ENCODE data around the gene MACROD1. TPM values are rescaled to one million over a fixed set of nuclear protein-coding genes. Genes with fewer than 3 reads are reported as not detected.

The MACROD1 gene
- total RNA-seq, 1 experiment from 2014 or later: not detected

GRCh38 chr11:64065712-64066111 lies 100.2 kb downstream of the MACROD1 start:
- Histone ChIP-seq H3K36me3 (ENCODE audit: insufficient read depth, low read length) (no peaks in the 10 kb centered on the region), H3K4me2 (ENCODE audit: low read depth, low read length, poor library complexity, severe bottlenecking) (no peak overlapping the region), H3K4me1 (ENCODE audit: low read length) (peaks cover 6% of the 10 kb centered on the region), H4K20me1 (ENCODE audit: insufficient read depth, low read depth, low read length) (no peaks in the 10 kb centered on the region), H3K4me3 (ENCODE audit: low read length) (no peak overlapping the region), H3K9me2 (replicated peaks; ENCODE audit: insufficient read depth, low read length) (no peaks in the 10 kb centered on the region), H3K27me3 (ENCODE audit: low read length) (no peaks in the 10 kb centered on the region), H3K9me3 (ENCODE audit: low read length) (no peaks in the 10 kb centered on the region), H3K9ac (ENCODE audit: low read length) (no peak overlapping the region), H3K79me2 (ENCODE audit: low read length) (no peaks in the 10 kb centered on the region), H2AFZ (ENCODE audit: low read length) (no peak overlapping the region), H3K27ac (ENCODE audit: low read length) (no peak overlapping the region)
- DNase-seq: no peak

- Histone ChIP-seq H3K9me3 (ENCODE audit: low read length) (no peaks in the 10 kb centered on the region), H3K27me3 (ENCODE audit: low read length) (no peaks in the 10 kb centered on the region), H3K4me2 (ENCODE audit: low read depth, low read length, poor library complexity, severe bottlenecking) (no peak overlapping the region), H3K79me2 (ENCODE audit: low read length) (no peaks in the 10 kb centered on the region), H3K36me3 (ENCODE audit: insufficient read depth, low read length) (no peaks in the 10 kb centered on the region), H3K9me2 (replicated peaks; ENCODE audit: insufficient read depth, low read length) (no peaks in the 10 kb centered on the region), H4K20me1 (ENCODE audit: insufficient read depth, low read depth, low read length) (peaks cover 4% of the 10 kb centered on the region; the same call in 1 of the 2 replicates), H2AFZ (ENCODE audit: low read length) (no peak overlapping the region), H3K27ac (ENCODE audit: low read length) (no peak overlapping the region), H3K9ac (ENCODE audit: low read length) (no peak overlapping the region), H3K4me3 (ENCODE audit: low read length) (no peak overlapping the region), H3K4me1 (ENCODE audit: low read length) (peaks cover 11% of the 10 kb centered on the region)
- DNase-seq: no peak
Measured at GRCh38 chr11:64065141-64065465, 100.8 kb downstream of the MACROD1 start.

- H3K79me2 ChIP-seq (ENCODE audit: low read length): no peaks in the 10 kb centered on the region
- H3K4me3 ChIP-seq (ENCODE audit: low read length): no peak overlapping the region
- no peak overlapping the region for H3K4me2 ChIP-seq (ENCODE audit: low read depth, low read length, poor library complexity, severe bottlenecking)
- H2AFZ ChIP-seq (ENCODE audit: low read length): no peak overlapping the region
- DNase-seq: no peak
- no peaks in the 10 kb centered on the region for H3K9me2 ChIP-seq (replicated peaks; ENCODE audit: insufficient read depth, low read length)
- H3K36me3 ChIP-seq (ENCODE audit: insufficient read depth, low read length): no peaks in the 10 kb centered on the region
- H3K27ac ChIP-seq (ENCODE audit: low read length): no peak overlapping the region
- no peak overlapping the region for H3K9ac ChIP-seq (ENCODE audit: low read length)
- H4K20me1 ChIP-seq (ENCODE audit: insufficient read depth, low read depth, low read length): peaks cover 6% of the 10 kb centered on the region; the same call in 1 of the 2 replicates
- no peaks in the 10 kb centered on the region for H3K27me3 ChIP-seq (ENCODE audit: low read length)
- no peaks in the 10 kb centered on the region for H3K9me3 ChIP-seq (ENCODE audit: low read length)
- peaks cover 11% of the 10 kb centered on the region for H3K4me1 ChIP-seq (ENCODE audit: low read length)
Measured at GRCh38 chr11:64064374-64065140, 101.4 kb downstream of the MACROD1 start.

- Histone ChIP-seq H3K27ac (ENCODE audit: low read length) (no peak overlapping the region), H3K27me3 (ENCODE audit: low read length) (no peaks in the 10 kb centered on the region), H3K4me2 (ENCODE audit: low read depth, low read length, poor library complexity, severe bottlenecking) (no peak overlapping the region), H3K9me3 (ENCODE audit: low read length) (no peaks in the 10 kb centered on the region), H2AFZ (ENCODE audit: low read length) (no peak overlapping the region), H3K79me2 (ENCODE audit: low read length) (no peaks in the 10 kb centered on the region), H3K36me3 (ENCODE audit: insufficient read depth, low read length) (no peaks in the 10 kb centered on the region), H3K4me3 (ENCODE audit: low read length) (no peak overlapping the region), H3K9me2 (replicated peaks; ENCODE audit: insufficient read depth, low read length) (no peaks in the 10 kb centered on the region), H3K9ac (ENCODE audit: low read length) (no peak overlapping the region), H3K4me1 (ENCODE audit: low read length) (peaks cover 11% of the 10 kb centered on the region), H4K20me1 (ENCODE audit: insufficient read depth, low read depth, low read length) (peaks cover 6% of the 10 kb centered on the region; the same call in 1 of the 2 replicates)
- DNase-seq: no peak
Measured at GRCh38 chr11:64063777-64064176, 102.1 kb downstream of the MACROD1 start.

GRCh38 chr11:64062185-64063039 lies 103.5 kb downstream of the MACROD1 start:
- Histone ChIP-seq H3K79me2 (ENCODE audit: low read length) (no peaks in the 10 kb centered on the region), H3K4me3 (ENCODE audit: low read length) (no peak overlapping the region), H3K9ac (ENCODE audit: low read length) (no peak overlapping the region), H4K20me1 (ENCODE audit: insufficient read depth, low read depth, low read length) (peaks cover 6% of the 10 kb centered on the region; the same call in 1 of the 2 replicates), H3K36me3 (ENCODE audit: insufficient read depth, low read length) (no peaks in the 10 kb centered on the region), H2AFZ (ENCODE audit: low read length) (no peak overlapping the region), H3K27me3 (ENCODE audit: low read length) (no peaks in the 10 kb centered on the region), H3K4me2 (ENCODE audit: low read depth, low read length, poor library complexity, severe bottlenecking) (no peak overlapping the region), H3K4me1 (ENCODE audit: low read length) (peaks cover 11% of the 10 kb centered on the region), H3K27ac (ENCODE audit: low read length) (no peak overlapping the region), H3K9me2 (replicated peaks; ENCODE audit: insufficient read depth, low read length) (no peaks in the 10 kb centered on the region), H3K9me3 (ENCODE audit: low read length) (no peaks in the 10 kb centered on the region)
- no peak for DNase-seq

GRCh38 chr11:64060861-64061444 lies 105.0 kb downstream of the MACROD1 start:
- H3K27me3 ChIP-seq (ENCODE audit: low read length): no peaks in the 10 kb centered on the region
- no peaks in the 10 kb centered on the region for H3K36me3 ChIP-seq (ENCODE audit: insufficient read depth, low read length)
- peak overlapping the region; percentile 63 for H3K4me2 ChIP-seq (ENCODE audit: low read depth, low read length, poor library complexity, severe bottlenecking)
- peak overlapping the region; percentile 88; the same call in 1 of the 2 replicates for H2AFZ ChIP-seq (ENCODE audit: low read length)
- peaks cover 6% of the 10 kb centered on the region; the same call in 1 of the 2 replicates for H4K20me1 ChIP-seq (ENCODE audit: insufficient read depth, low read depth, low read length)
- H3K27ac ChIP-seq (ENCODE audit: low read length): no peak overlapping the region
- no peaks in the 10 kb centered on the region for H3K9me3 ChIP-seq (ENCODE audit: low read length)
- no peaks in the 10 kb centered on the region for H3K9me2 ChIP-seq (replicated peaks; ENCODE audit: insufficient read depth, low read length)
- peak overlapping the region; percentile 52 for H3K4me3 ChIP-seq (ENCODE audit: low read length)
- peak; percentile 89 for DNase-seq
- peaks cover 11% of the 10 kb centered on the region for H3K4me1 ChIP-seq (ENCODE audit: low read length)
- peak overlapping the region; percentile 63 for H3K9ac ChIP-seq (ENCODE audit: low read length)
- no peaks in the 10 kb centered on the region for H3K79me2 ChIP-seq (ENCODE audit: low read length)

- Histone ChIP-seq H3K79me2 (ENCODE audit: low read length) (no peaks in the 10 kb centered on the region), H3K27me3 (ENCODE audit: low read length) (no peaks in the 10 kb centered on the region), H3K9me3 (ENCODE audit: low read length) (no peaks in the 10 kb centered on the region), H3K4me2 (ENCODE audit: low read depth, low read length, poor library complexity, severe bottlenecking) (peak overlapping the region; percentile 63), H3K27ac (ENCODE audit: low read length) (no peak overlapping the region), H4K20me1 (ENCODE audit: insufficient read depth, low read depth, low read length) (peaks cover 6% of the 10 kb centered on the region; the same call in 1 of the 2 replicates), H3K4me3 (ENCODE audit: low read length) (peak overlapping the region; percentile 52; the same call in 1 of the 2 replicates), H3K9me2 (replicated peaks; ENCODE audit: insufficient read depth, low read length) (no peaks in the 10 kb centered on the region), H3K4me1 (ENCODE audit: low read length) (peaks cover 11% of the 10 kb centered on the region), H3K36me3 (ENCODE audit: insufficient read depth, low read length) (no peaks in the 10 kb centered on the region), H3K9ac (ENCODE audit: low read length) (peak overlapping the region; percentile 63; the same call in 1 of the 2 replicates), H2AFZ (ENCODE audit: low read length) (no peak overlapping the region)
- no peak for DNase-seq
Measured at GRCh38 chr11:64060263-64060860, 105.6 kb downstream of the MACROD1 start.

Data from Karpas-422 (cell line).